ENCODE results near the gene STX2.
"Not testable (repeated sequence)": the region's sequence is repeated elsewhere in the genome, so short reads cannot be mapped to it uniquely, and the experiment has no call there.

Gene STX2

DNA sequence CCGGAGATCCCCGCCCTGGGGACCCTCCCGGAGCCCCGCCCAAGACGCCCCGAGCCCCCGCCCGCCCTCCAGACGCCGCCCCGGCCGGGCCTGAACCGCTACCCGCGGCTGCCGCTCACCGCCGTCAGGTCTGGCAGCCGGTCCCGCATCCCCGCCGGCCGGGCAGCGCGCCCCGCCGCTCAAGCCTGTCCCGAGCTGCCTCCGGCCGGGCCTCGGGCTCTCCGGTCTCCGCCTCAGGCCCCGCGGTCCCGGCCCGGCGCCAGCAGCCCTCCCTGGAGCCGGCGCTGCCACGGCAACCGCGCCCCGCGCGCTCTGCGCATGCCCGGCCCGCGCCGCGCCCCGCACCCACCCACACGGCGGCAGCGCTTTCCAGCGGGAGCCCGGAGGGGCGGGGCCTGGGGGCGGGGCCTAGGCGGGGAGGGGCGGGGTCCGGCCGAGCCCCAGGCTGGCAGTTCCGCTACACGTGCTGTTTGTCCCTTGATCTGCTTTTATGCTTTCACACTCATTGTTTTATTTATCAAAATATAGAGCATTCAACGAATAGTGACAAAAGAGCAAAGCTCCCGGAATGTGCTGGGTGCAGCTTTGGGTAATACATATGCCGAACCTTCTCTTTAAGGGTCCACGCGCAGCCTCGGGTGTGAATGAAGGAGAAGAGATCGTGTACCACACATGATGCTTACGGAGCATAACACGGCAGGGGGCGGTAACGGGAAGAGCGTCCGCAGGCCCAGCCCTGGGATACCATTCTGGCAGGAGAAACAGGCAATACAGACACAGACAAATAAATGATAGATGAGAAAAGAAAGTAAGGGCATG lies at the start of gene STX2:
TSS of gene STX2 (minus strand) at position 300 of the 819 bp plus-strand sequence. CDS start at position 149, 151 bp downstream.
- DNase-seq (ENCODE audit: low read depth, low spot score): no peak

DNA sequence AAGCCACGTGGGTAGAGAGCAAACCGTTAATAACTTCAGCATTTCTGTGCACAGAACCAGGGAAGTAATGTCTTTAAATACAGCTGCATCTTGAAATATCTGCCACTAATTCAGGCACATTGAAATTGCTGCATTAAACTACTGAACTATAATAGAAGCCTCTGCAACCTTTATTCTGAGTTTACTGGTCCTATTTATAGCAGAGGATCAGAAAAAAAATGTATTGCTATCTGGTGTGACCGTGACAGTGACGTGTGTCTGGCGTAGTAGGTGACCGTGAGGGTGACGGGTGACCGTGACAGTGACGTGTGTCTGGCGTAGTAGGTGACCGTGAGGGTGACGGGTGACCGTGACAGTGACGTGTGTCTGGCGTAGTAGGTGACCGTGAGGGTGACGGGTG lies 48.1 kb upstream of the STX2 start:
- not testable (repeated sequence) for DNase-seq (ENCODE audit: low read depth, low spot score)

DNA sequence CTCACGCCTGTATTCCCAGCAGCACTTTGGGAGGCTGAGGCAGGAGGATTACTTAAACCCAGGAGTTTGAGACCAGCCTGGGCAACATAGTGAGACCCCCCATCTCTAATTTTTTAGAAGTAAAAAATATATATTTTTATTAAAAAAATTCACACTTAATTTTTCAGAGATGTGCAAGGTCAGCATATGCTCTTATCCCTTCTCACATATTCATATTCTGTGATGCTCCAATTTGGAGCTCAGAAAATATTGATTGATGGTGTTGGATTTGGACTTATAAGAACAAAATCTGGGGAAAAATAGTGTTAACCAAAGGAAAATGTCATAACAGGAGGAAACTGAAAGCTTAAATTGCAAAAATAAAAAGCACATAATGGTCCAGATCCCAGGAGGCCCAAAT lies 42.5 kb upstream of the STX2 start:
- no peak for DNase-seq (ENCODE audit: low read depth, low spot score)

DNA sequence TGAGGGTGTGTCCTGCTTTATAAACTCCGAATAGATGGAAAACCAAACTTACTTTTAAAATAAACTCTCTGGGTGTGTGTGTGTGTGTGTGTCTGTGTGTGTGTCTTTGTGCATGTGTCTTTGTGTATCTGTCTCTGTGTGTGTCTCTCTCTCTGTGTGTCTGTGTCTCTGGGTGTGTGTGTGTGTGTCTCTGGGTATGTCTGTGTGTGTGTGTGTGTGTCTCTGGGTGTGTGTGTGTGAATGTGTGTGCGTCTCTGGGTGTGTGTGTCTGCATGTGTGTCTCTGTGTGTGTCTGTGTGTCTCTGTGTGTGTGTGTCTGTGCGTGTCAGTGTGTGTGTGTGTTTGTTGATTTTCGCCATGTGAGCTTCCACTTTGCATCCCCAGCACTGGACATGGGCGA lies 42.0 kb upstream of the STX2 start:
- no peak for DNase-seq (ENCODE audit: low read depth, low spot score)

DNA sequence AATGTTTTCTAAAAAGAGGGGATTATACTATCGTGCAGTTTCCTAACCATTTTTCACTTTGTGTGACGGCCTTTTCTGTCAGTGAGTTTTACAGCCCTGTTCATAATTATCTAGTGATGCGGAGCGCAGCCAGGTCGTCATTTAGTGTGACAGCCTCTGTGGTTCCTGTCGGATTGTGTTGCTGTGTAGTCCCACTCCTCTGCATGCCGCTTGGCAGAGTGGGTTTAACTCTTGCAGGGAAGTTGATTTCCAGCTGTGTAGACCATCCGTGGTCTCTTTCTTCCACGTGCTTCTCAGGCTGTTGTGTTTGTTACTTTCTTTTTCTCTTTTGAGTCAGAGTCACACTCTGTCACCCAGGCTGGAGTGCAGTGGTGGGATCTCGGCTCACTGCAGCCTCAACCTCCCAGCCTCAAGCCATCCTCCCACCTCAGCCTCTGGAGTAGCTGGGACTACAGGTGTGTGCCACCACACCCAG lies 41.4 kb upstream of the STX2 start:
- no peak for DNase-seq (ENCODE audit: low read depth, low spot score)

DNA sequence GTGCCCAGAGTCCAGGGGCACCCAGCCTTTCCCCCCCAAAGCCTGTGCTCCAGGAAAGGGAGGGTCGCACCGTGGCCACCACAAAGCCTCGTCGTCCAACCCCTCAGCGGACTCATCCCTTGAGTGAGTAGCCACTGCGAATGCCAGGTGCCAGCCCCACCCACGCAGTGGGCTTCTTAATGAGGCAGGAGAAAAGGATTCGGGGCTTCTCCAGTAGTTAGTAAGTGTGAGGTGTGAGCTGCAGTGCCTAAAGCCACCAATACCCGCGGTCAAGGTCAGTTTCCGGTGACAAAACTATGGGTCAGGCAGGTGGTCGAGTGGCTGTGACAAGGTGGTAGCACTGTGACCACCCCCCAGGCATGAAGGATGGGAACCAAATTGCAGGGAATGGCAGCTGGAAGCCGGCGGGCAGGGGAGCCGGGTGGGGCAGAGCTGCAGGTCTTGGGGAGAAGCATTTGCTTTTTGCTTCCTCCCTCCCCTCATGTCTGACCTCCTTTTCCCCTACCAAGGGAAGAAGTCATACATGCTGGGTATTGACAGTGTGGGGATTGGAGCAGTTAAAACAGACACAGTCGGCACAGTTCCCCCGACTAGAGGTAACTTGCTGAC lies 40.8 kb upstream of the STX2 start:
- DNase-seq (ENCODE audit: low read depth, low spot score): no peak

DNA sequence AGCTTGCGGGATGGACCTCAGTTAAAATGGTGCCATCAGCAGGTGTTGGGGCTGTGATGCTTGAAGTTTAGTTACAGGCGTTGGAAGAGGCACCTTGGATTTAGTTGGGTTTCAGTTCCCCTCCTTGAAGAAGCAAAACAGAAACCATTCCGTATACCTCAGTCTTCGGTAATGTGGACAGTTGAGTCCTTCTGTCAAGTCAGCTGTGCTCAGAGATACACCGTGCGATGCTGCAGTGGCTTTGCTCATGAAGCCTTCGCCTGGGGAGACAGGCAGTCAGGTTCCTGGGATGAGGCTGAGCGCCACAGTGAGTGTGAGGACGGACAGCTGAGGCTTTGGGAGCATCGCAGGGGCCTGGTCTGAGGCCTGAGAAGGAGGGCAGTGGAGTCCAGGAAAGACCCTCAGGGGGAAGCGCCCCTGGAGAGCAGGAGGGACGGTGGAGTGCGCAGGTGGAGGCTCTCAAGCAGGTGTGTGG lies 40.2 kb upstream of the STX2 start:
- no peak for DNase-seq (ENCODE audit: low read depth, low spot score)

DNA sequence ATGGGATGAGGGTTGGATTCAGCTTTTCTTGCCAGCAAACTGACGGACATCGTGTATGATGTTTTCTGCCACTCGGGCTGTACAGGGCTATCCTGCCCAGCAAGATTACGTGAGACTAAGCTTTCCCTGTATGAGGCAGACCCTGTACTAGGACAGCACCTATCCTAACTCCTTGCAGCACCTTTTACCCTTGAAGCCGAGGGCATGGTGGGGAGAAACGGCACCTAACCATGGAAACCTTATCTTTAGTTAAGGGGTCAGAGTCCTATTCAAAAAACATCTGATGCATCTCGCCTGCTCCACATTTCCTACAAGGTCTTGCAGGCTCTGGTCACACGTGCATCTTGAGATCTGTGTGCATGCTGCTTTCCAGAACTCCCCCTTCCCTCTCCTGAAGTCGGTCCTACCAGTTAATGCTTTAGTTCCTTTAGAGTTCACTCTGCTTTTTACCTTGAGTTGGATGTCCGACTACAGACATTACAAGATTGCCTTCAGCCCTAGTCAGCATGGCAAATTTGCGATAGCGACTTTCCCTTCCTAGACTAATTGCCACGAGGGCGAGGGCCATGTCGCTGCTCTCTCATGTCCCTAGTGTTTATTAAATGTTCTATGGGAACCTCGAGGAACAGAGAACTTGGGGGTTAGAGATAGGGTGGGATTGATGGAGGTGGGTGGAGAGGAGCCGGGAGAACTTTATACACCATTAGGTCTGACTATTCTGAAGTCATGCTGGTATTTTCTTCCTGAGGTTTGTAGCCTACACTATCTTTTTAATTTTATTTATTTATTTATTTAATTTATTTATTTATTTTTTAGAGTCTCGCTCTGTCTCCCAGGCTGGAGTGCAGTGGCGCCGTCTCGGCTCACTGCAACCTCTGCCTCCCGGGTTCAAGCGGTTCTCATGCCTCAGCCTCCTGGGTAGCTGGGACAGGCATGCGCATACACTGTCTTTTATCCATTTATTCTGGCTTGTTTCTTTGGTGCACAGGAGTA lies 39.4 kb upstream of the STX2 start:
- no peak for DNase-seq (ENCODE audit: low read depth, low spot score)

DNA sequence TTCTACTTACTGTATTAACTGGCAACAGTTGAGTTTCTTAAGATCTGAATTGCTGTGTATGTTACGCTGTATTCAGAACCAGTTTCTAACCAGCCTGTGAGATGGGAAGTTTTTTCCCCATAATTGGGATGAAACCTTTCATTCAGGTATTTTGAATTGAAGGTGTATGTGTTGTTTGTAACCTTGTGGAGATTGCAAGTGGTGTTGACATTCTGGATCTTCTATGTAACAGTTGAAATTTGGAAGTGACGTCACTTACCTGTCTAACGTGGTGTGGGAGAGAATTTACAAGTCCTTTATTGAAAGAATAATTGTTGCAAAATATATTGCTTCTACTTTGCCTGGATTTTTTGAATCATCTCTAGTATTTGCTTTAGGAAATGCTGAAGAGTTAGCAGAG lies 38.3 kb upstream of the STX2 start:
- DNase-seq (ENCODE audit: low read depth, low spot score): no peak

DNA sequence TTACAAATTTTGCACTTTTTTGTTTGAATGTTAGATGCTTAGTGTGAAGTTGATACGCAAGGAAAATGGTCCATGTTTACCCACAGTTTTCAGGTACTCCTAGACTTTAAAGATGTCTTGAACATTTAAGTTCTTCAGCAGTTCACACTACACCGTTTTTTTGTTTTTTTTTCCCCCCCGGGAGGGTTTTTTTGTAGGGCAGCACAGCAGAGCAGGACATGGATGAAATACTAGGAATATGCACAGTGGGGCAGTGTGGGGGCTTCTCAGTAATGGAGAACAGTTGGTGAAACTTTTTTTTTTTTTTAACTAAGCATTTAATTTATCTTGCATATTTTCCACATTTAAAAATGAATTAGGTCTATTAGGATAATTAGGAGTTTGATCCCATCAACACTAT lies 37.7 kb upstream of the STX2 start:
- DNase-seq (ENCODE audit: low read depth, low spot score): no peak

DNA sequence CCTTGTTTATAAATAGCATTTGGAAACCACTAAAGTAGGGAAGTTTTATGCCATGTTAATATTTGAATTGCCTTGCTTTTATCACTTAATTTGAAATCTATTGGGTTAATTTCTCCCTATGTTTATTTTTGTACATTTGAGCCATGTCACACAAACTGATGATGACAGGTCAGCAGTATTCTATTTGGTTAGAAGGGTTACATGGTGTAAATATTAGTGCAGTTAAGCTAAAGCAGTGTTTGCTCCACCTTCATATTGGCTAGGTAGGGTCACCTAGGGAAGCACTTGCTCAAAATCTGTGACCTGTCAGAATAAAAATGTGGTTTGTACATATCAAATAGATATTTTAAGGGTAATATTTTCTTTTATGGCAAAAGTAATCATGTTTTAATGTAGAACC lies 37.2 kb upstream of the STX2 start:
- DNase-seq (ENCODE audit: low read depth, low spot score): no peak

DNA sequence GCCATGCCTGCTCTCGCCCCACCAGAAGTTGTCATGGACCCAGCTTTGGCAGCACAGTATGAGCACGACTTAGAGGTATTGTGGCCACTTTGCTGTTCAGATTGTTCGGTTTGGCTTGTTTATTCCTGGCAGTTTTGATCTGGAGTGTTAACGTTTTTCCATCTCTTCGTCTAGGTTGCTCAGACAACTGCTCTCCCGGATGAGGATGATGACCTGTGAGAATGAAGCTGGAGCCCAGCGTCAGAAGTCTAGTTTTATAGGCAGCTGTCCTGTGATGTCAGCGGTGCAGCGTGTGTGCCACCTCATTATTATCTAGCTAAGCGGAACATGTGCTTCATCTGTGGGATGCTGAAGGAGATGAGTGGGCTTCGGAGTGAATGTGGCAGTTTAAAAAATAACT lies 36.7 kb upstream of the STX2 start:
- not testable (repeated sequence) for DNase-seq (ENCODE audit: low read depth, low spot score)

DNA sequence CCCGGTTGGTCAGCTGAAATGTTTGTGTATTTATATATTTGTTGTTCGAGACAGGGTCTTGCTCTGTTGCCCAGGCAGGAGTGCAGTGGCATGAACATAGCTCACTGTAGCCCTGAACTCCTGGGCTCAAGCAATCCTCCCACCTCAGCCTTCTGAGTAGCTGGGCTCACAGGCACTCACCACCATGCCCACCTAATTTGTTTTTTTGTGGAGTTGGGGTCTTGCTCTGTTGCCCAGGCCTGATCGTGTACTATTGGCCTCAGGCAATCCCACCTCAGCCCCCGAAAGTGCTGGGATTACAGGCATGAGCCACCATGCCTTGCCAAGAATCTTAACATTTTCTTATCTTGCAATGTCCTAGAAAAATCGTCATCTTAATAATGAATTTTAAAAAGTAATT lies 36.1 kb upstream of the STX2 start:
- no peak for DNase-seq (ENCODE audit: low read depth, low spot score)

DNA sequence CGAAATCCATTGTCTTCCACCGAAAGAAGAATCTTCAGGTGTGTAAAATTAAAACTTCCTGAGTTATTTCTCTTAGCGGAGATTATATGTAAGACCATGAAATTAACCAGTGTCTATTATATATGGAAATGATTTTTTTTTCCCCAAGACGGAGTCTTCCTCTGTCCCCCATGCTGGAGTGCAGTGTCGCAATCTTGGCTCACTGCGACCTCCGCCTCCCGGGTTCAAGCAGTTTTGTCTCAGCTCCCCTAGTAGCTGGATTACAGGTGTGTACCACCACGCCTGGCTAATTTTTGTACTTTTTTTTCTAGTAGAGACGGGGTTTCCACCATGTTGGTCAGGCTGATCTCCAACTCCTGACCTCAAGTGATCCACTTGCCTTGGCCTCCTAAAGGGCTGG lies 35.6 kb upstream of the STX2 start:
- DNase-seq (ENCODE audit: low read depth, low spot score): no peak

DNA sequence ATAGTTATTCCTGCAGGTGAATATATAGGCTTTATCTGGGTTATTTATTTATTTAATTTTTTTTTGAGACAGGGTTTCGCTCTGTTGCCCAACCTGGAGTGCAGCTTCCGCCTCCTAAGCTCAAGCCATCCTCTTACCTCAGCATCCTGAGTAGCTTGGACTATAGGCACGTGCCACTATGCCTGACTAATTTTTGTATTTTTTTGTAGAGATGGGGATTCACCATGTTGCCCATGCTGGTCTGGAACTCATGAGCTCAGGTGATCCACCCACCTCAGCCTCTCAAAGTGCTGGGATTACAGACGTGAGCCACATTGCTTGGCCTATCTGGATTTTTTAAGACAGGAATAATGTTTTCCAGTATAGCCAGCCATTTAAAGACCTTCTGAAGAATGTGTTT lies 34.8 kb upstream of the STX2 start:
- no peak for DNase-seq (ENCODE audit: low read depth, low spot score)

DNA sequence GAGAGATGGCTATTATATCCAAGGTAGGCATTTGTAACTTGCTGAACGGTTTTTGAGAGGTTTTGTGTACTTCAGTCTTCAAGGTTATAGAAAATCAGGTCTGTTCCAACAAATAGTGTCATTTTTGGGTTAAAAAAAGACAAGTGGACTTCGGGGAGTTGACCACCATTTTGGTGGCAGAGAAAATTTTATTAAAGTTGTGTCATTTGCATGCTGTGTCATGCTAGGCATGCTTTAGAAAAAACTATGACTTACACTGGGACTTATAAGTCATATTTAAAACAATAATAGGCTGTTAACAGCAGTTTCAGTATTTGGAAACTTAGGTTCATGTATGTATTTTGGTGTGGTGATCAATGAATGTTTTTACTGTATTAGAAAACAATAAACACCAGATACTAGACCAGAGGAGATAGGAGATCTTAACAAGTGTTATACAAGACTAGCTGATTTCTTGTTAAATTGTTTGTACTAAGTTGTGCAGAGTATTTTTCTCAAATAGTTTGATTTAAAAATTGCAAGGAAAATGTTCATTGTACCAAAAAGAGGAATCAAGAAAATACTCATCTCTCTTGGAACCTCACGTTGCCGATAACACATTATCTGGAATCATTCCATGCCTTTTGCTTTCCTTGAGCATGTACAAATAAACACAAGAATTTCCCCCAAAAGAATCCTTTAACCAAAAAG lies 34.2 kb upstream of the STX2 start:
- DNase-seq (ENCODE audit: low read depth, low spot score): no peak

DNA sequence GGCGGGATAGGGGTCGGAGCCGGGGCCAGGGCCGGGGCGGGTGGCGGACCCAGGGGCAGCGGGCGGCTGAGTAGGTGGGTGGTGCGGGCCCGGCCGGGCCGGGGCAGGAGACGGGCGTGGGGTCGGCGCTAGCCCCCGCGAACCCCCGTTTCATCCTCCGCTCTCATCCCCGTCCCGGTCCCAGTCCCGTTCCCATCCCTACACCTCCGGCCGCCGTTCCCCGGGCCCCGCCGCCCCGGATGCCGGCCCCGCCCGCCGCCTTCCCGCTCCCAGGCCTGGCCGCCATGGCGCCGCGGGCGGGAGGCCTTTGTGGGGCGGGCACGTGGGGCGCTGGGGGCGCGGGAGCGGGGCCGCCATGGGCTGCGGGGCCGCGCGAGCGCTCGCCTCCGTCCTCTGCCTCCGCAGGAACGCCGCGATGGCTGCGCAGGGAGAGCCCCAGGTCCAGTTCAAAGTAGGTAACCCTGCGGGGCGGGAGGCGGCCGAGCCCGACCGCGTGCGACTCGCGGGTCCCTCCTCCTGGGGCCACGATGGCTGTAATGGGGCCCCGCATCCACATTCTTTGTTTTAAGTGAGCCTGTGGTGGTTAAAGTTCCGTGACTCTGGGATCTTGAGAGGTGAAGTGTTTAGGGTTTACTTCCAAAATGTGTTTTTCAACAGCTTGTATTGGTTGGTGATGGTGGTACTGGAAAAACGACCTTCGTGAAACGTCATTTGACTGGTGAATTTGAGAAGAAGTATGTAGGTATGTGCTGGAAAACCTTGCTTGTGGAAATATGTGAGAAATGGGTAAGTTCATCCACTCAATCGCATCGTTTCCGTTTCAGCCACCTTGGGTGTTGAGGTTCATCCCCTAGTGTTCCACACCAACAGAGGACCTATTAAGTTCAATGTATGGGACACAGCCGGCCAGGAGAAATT lies 33.4 kb upstream of the STX2 start:
- no peak for DNase-seq (ENCODE audit: low read depth, low spot score)

DNA sequence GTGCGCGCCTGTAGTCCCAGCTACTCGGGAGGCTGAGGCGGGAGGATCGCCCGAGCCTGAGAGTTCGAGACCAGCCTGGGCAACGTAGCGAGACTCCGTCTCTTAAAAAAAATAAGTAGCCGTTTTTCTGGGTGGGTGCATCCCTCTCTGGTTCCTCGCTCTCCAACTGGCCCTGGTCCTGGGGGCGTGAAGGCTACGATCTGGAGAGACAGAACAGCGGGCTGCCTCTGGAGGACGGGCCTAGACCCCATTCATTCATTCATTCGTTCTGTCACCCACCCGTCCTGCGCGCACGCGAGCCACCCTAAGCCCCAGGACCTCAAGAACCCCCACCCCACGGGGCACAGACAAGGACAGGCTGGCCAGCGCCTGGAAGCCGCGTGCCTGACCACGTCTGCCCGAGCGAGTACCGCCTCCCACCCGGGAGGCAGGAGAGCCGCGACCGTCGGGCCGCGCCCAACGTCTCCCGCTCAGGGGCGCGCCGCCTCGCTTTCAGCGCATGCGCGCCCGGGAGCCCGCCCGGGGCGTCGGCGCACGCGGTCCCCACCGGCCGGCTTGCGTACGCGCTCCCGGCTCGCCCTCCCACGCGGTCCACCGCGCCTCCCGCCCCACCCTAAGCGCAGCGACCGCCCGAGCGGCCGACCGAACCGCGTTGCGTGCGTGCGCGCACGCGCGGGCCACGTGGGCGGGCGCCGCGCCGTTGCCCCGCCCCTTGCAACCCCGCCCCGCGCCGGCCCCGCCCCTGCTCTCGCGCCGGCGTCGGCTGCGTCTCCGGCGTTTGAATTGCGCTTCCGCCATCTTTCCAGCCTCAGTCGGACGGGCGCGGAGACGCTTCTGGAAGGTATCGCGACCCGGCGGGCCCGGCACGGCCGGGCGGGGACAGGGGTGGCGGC lies 32.5 kb upstream of the STX2 start, which contains the start of gene RAN:
TSS of gene RAN (plus strand) at position 781 of the 893 bp plus-strand sequence. CDS start 528 bp downstream, outside the sequence.
- DNase-seq (ENCODE audit: low read depth, low spot score): no peak
